OCI-LY1 (cell line): ENCODE measurements around the gene RASGEF1C.

ENCODE experiments used
- H2AFZ ChIP-seq: fragments of 200-600 bp; sonication (generic), shearing (Covaris generic); 2 replicates; pipeline ENCODE4 v1.6.0; 2014; ENCODE audit warnings: antibody characterized with exemption, mild to moderate bottlenecking, low read length
- H3F3A ChIP-seq: fragments of 200-600 bp; sonication (generic), shearing (Covaris generic); 2 replicates; pipeline ENCODE4 v1.6.0; 2014; ENCODE audit warnings: mild to moderate bottlenecking, antibody characterized with exemption, low read length, moderate library complexity; ENCODE audit not compliant: insufficient read depth
- H3K27ac ChIP-seq: fragments of 200-600 bp; sonication (generic); 2 replicates; pipeline ENCODE4 v1.5.1; 2014; ENCODE audit warnings: low read length, mixed run types, mild to moderate bottlenecking, low read depth; ENCODE audit not compliant: poor library complexity, severe bottlenecking
- H3K27me3 ChIP-seq: fragments of 200-600 bp; sonication (generic); 2 replicates; pipeline ENCODE4 v1.6.0; 2014; ENCODE audit warnings: antibody characterized with exemption, mild to moderate bottlenecking, low read length, moderate library complexity; ENCODE audit not compliant: insufficient read depth
- H3K36me3 ChIP-seq: fragments of 200-600 bp; sonication (generic); 2 replicates; pipeline ENCODE4 v1.6.1; 2014; ENCODE audit warnings: mild to moderate bottlenecking, antibody characterized with exemption, low read length, moderate library complexity, mixed read lengths; ENCODE audit not compliant: insufficient read depth
- H3K4me1 ChIP-seq: fragments of 200-600 bp; sonication (generic); 2 replicates; pipeline ENCODE4 v1.5.1; 2014; ENCODE audit warnings: mild to moderate bottlenecking, low read length, moderate library complexity; ENCODE audit not compliant: insufficient read depth, severe bottlenecking
- H3K4me2 ChIP-seq: fragments of 200-600 bp; sonication (generic), shearing (Covaris generic); 2 replicates; pipeline ENCODE4 v1.6.1; 2014; ENCODE audit warnings: low read length
- H3K4me3 ChIP-seq: fragments of 200-600 bp; sonication (generic); 2 replicates; pipeline ENCODE4 v1.5.1; 2014; ENCODE audit warnings: low read length, low read depth, mild to moderate bottlenecking, mixed read lengths; ENCODE audit not compliant: poor library complexity, severe bottlenecking
- H3K79me2 ChIP-seq: fragments of 200-600 bp; shearing (Covaris generic); 2 replicates; pipeline ENCODE4 v1.6.1; 2016; ENCODE audit warnings: mixed run types, low read length, mixed read lengths; ENCODE audit not compliant: insufficient read depth
- H3K9ac ChIP-seq: fragments of 200-600 bp; sonication (generic), shearing (Covaris generic); 2 replicates; pipeline ENCODE4 v1.6.1; 2014; ENCODE audit warnings: mild to moderate bottlenecking, low read length, mixed read lengths
- H3K9me2 ChIP-seq: fragments of 200-600 bp; sonication (generic), shearing (Covaris generic); 2 replicates; pipeline ENCODE4 v1.6.1; 2014; ENCODE audit warnings: low read depth, mild to moderate bottlenecking, low read length, mixed read lengths
- H3K9me3 ChIP-seq: fragments of 200-600 bp; shearing (Covaris generic); 2 replicates; pipeline ENCODE4 v1.6.1; 2014; ENCODE audit warnings: low read length, mixed read lengths
- H4K20me1 ChIP-seq: fragments of 200-600 bp; sonication (generic), shearing (Covaris generic); 2 replicates; pipeline ENCODE4 v1.6.0; 2016; ENCODE audit warnings: mild to moderate bottlenecking, low read length; ENCODE audit not compliant: insufficient read depth
- EZH2 ChIP-seq: fragments of 200-600 bp; sonication (generic), shearing (Covaris generic); IDR thresholded peaks from 2 replicates; pipeline ENCODE4 v1.8.0; 2017; ENCODE audit warnings: borderline replicate concordance, mixed run types, mild to moderate bottlenecking, antibody characterized with exemption, low read length, moderate library complexity, mixed read lengths
- TF ChIP-seq, protein P1 (sequence below): fragments of 200-600 bp; sonication (generic), shearing (Covaris generic); IDR thresholded peaks from 2 replicates; pipeline ENCODE4 v1.5.1; 2017; ENCODE audit warnings: mild to moderate bottlenecking, antibody characterized with exemption, low read length, moderate library complexity, mixed read lengths

RASGEF1C gene

DNA sequence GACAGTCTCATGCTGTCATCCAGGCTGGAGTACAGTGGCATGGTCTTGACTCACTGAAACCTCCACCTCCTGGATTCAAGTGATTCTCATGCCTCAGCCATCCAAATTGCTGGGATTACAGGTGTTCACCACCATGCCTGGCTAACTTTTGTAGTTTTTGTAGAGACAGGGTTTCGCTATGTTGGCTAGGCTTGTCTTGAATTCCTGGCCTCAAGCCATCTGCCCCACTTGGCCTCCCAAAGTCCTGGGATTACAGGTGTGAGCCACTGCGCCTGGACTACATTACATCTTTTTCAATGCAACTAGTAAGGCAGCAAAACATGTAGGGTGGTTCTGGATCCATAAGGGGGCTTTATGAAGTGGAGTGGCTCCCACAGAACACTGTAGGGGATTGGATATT lies 29.6 kb upstream of the RASGEF1C start:
- H3K36me3 ChIP-seq: peaks cover 94% of the 10 kb centered on the region
- H4K20me1 ChIP-seq: no peaks in the 10 kb centered on the region
- no peak overlapping the region for H3K27ac ChIP-seq
- H3K9me2 ChIP-seq: no peaks in the 10 kb centered on the region
- no peak overlapping the region for H3K4me3 ChIP-seq
- no peak overlapping the region for H3K9ac ChIP-seq
- no peaks in the 10 kb centered on the region for H3F3A ChIP-seq
- no peaks in the 10 kb centered on the region for H3K27me3 ChIP-seq
- no peak overlapping the region for H3K4me2 ChIP-seq
- TF ChIP-seq, protein P1, sequence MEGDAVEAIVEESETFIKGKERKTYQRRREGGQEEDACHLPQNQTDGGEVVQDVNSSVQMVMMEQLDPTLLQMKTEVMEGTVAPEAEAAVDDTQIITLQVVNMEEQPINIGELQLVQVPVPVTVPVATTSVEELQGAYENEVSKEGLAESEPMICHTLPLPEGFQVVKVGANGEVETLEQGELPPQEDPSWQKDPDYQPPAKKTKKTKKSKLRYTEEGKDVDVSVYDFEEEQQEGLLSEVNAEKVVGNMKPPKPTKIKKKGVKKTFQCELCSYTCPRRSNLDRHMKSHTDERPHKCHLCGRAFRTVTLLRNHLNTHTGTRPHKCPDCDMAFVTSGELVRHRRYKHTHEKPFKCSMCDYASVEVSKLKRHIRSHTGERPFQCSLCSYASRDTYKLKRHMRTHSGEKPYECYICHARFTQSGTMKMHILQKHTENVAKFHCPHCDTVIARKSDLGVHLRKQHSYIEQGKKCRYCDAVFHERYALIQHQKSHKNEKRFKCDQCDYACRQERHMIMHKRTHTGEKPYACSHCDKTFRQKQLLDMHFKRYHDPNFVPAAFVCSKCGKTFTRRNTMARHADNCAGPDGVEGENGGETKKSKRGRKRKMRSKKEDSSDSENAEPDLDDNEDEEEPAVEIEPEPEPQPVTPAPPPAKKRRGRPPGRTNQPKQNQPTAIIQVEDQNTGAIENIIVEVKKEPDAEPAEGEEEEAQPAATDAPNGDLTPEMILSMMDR: no peak
- no peak for TF ChIP-seq EZH2
- no peaks in the 10 kb centered on the region for H3K79me2 ChIP-seq
- H3K4me1 ChIP-seq: no peaks in the 10 kb centered on the region
- no peak overlapping the region for H2AFZ ChIP-seq
- 0 out of 2 replicates have a peak, but pooled peaks cover 3% of the 10 kb centered on the region for H3K9me3 ChIP-seq

DNA sequence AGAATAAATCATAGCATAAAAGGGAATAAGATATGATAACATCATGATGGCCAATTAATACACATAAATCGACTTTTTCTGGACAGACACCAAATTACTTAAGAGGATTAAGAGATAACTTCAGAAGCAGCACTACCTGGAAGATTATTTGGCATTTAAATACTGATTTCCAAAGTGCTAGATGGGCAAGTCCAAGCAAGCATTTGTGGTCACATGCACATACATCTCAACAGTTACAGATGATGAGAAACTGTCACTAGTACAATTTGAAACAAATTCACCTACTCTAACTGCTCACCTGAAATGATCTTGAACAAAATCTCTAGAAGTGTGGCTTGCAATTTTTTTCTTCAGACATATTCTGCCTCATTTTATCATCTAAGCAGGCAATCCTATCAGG lies 26.8 kb upstream of the RASGEF1C start:
- Histone ChIP-seq H3K36me3 (peaks cover 76% of the 10 kb centered on the region), H3K9ac (no peak overlapping the region), H3K9me3 (no peaks in the 10 kb centered on the region), H3F3A (no peaks in the 10 kb centered on the region), H3K79me2 (no peaks in the 10 kb centered on the region), H3K4me2 (no peak overlapping the region), H3K9me2 (no peaks in the 10 kb centered on the region), H3K27ac (no peak overlapping the region), H3K4me1 (no peaks in the 10 kb centered on the region), H3K27me3 (no peaks in the 10 kb centered on the region), H3K4me3 (no peak overlapping the region), H2AFZ (no peak overlapping the region), H4K20me1 (no peaks in the 10 kb centered on the region)
- TF ChIP-seq, protein P1: no peak
- no peak for TF ChIP-seq EZH2

DNA sequence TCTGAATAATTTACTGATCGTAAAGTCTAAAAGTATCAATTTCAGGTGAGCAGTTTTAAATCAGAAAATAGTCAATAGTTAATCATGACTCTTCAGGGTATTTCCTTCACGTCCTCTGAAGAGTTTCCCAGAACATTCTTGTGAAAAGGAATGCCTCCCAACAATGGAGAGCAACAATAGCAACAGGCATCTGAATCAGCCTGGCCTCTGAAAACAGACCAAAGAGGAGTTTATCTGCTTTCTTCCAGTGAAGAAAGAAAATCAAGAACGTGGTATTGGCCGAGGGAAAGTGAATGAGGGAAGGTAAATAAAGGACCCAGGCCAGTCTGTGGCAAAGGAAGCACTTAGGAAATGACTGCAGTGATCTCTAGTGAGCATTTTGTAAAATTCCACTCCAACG lies 26.1 kb upstream of the RASGEF1C start:
- Histone ChIP-seq H3K27ac (no peak overlapping the region), H3K27me3 (no peaks in the 10 kb centered on the region), H3F3A (no peaks in the 10 kb centered on the region), H2AFZ (no peak overlapping the region), H3K36me3 (peaks cover 68% of the 10 kb centered on the region), H3K4me3 (no peak overlapping the region), H4K20me1 (no peaks in the 10 kb centered on the region), H3K79me2 (no peaks in the 10 kb centered on the region), H3K9ac (no peak overlapping the region), H3K9me2 (no peaks in the 10 kb centered on the region), H3K9me3 (no peaks in the 10 kb centered on the region), H3K4me1 (no peaks in the 10 kb centered on the region), H3K4me2 (no peak overlapping the region)
- no peak for TF ChIP-seq EZH2
- TF ChIP-seq, protein P1: no peak
